HG03432 (cell line): Measurements from ENCODE around the gene POLR1F.
A peak's percentile ranks its signal among the peaks of the same experiment; 100 is the strongest.

Experiments
- ATAC-seq: cut with Tn5 transposase; IDR thresholded peaks from one replicate; pipeline ENCODE4 v1.9.1; 2021; ENCODE audit warnings: mild to moderate bottlenecking, moderate library complexity; ENCODE audit not compliant: unreplicated experiment

POLR1F gene

GRCh38 chr7:19677180-19677579, 31.7 kb downstream of the POLR1F start:
- ATAC-seq, result peak; percentile 91

DNA sequence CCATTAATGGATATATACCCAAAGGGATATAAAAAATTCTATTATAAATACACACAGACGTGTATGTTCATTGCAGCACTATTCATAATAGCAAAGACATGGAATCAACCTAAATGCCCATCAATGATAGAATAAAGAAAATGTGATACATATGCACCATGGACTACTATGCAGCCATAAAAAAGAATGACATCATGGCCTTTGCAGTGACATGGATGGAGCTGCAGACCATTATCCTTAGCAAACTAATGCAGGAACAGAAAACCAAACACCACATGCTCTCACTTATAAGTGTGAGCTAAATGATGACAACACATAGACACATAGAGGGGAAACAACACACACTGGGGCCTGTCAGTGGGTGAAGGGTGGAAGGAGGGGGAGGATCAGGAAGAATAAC, 33.0 kb downstream of the POLR1F start:
- ATAC-seq, result no peak

- ATAC-seq, result no peak
These were observed 34.4 kb downstream of the POLR1F start for GRCh38 chr7:19674266-19674960.

DNA sequence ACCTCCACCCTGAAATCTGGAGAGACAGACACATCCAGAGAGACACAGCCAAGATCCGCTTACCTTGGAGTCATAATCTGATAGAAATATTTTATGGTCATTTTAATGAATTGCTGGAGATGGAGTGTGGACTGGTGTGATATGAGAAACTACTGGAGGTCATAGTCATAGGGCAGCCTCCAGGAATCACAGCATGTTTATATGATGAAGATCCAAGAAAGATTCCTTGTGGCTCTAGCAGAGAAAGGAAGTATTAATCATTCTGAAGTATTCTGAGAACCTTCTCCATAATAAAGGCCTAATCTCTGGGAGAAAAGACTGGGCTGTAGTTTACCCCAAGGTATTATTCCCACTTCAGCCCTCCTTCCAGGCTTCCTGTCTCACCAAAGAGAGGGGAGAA, 38.0 kb downstream of the POLR1F start:
- ATAC-seq, result no peak

GRCh38 chr7:19665399-19666008, 43.3 kb downstream of the POLR1F start:
- ATAC-seq, result peak; percentile 54

DNA sequence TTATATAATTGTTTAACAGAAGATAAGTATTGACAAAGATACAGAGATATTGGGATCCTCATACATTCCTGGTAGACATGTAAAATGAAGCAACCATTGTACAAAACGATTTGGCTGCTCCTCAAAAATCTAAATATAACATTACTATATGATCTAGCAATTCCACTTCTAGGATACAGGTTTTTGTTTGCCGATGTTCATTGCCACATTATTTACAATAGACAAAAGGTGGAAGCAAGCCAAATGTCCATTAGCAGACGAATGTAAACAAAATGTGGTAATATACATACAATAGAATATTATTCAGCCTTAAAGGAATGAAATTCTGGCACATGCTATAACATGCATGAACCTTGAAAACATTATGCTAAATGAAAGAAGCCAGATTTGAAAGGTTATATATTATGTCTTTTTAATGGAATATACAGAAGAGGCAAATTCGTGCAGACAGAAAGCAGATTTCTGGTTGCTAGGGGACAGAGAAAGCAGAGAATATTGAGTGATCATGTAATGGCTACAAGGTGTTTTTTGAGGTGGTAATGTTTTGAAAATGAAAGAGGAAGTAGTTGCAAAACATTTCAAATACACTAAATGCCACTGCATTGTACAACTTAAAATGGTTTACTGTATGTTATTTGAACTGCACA, 44.9 kb downstream of the POLR1F start:
- ATAC-seq, result peak; percentile 98

GRCh38 chr7:19648791-19649190, 60.0 kb downstream of the POLR1F start:
- no peak for ATAC-seq
